HG03103 (cell line): ENCODE results near the gene PDE11A.

Source experiments
- ATAC-seq: cut with Tn5 transposase; IDR thresholded peaks from one replicate; pipeline ENCODE4 v1.9.1; 2021; ENCODE audit warnings: low read depth; ENCODE audit not compliant: unreplicated experiment

The PDE11A gene

DNA sequence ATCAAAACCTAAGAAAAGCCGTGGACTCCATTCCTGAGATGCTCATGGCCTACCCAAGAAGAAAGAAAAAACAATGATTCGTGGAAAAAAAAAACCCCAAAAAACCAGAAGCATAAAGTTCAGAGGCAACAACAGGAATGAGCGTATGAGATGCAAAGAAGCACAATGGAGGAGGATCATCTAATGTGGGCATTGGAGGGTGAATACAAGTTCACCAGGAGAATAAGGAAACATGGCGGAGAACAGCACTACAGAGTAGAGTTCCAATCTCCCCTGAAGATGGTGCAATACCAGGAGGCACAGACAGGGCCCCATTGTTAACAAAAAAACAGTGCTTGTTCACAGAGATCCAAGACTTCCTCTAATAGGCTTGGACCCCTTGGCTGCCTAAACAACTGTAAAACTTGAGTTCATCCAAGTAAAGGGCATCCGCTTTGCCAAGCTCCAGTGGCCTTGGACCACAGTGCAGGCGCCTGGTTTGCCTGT lies 337.2 kb downstream of the PDE11A start:
- ATAC-seq = no peak

DNA sequence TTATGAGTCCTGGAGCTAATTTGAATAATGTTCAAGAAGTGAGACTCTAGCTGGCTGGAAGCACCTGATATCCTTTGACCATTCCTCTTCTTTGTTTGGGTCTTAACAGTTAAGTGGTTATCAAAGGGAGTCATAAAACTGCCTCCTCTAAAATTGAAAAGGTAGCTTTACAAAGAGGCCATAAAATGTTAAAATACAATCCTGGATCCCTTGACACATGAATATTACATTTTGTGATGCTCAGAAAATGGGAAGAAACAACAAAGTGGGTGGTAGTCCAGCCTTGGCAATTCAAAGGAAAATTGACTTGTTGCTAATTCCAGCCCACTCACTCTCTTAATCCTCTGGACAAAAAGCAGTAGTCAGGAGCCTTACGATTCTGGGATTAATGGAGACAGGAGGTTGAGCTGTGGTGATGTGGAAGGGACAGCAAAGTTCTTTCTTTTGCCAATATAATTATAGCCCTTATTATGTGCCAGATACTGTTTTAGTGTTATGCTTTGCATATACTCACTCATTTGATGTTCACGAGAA lies 339.2 kb downstream of the PDE11A start:
- no peak for ATAC-seq

DNA sequence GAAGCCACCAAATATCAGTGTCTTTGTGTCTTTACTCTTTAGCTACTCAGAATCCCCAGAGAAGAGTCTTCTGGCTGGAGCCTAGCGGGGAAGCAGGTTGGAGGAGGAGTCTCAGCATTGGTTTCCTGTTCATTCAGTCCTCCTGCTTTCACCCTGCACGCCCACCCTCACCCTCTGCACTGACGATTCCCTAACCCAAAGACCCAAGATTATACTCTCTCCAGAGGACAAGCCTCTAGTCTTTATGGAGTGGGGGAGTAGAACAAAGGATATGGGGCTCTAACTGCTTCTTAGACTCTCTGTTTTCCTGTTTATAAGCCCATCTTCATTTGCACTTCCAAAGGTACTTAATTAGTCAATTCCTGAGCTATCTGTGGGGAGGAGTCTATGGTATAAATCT lies 341.2 kb downstream of the PDE11A start:
- ATAC-seq = no peak

DNA sequence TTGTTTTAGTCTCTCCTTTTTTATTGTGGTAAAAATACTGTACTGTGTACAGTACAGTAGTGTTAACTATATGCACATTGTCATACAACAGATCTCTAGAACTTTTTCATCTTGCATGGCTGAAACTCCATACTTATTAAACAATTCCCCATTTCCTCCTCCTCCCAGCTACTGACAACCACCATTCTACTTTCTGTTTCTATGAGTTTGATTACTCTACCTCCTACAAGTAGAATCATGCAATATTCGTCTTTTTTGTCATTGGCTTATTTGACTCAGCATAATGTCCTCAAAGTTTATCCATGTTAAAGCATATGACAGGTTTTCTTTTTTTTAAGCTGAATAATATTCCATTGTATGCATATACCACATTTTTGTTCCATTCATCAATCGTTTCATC lies 341.8 kb downstream of the PDE11A start:
- no peak for ATAC-seq

DNA sequence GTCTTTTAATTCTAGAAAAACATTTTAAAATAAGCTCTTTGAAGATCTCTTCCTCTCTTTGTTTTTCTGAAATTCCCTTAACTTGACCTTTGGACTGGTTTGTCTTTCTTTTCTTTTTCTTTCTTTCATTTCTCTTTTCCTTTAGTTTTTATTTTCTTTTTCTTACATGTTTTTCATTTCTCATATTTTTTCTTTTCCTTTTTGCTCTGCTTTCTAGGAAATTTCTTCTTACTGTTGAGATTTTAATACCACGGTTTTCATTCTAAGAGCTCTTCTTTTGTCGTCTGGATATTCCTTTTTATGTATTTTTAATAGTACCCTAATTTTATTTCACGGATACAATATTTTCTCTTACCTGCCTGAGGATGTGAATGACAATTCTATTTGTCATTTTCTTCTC lies 342.2 kb downstream of the PDE11A start:
- ATAC-seq = no peak

DNA sequence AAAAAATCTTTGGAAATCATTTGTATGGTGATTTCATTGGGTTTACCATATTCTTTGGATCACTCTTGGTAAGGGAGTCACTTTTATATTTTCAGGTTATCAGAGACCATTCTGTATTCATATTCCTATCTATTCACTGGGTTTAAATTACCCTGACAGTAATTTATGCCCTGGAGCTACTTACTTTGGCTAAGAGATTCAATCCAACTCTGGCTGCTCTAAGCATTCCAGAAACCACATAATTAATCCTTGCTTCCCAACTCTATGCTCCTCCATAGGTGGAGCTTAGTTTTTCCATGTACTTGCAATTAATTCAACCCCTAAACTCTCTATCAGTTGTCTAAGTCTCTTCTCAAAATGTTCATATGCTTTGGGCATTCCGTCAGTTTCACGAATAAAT lies 343.7 kb downstream of the PDE11A start:
- ATAC-seq = no peak

DNA sequence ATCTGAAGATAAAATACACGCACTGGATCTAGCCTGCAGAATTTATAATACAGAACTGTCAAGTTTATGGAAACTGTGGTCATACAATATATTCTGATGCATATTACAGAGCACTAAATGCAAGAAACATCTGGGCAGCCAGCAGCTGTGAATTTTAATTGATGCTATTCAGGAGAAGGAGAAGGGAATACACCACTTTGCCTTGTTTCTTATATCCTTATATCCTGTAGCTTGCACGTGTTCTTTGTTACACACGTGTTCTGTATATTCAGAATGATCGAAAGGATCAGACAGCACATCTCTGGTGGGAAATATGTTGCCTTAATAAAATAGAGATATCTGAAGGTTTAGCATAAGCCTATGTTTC lies 344.2 kb downstream of the PDE11A start:
- ATAC-seq = no peak

DNA sequence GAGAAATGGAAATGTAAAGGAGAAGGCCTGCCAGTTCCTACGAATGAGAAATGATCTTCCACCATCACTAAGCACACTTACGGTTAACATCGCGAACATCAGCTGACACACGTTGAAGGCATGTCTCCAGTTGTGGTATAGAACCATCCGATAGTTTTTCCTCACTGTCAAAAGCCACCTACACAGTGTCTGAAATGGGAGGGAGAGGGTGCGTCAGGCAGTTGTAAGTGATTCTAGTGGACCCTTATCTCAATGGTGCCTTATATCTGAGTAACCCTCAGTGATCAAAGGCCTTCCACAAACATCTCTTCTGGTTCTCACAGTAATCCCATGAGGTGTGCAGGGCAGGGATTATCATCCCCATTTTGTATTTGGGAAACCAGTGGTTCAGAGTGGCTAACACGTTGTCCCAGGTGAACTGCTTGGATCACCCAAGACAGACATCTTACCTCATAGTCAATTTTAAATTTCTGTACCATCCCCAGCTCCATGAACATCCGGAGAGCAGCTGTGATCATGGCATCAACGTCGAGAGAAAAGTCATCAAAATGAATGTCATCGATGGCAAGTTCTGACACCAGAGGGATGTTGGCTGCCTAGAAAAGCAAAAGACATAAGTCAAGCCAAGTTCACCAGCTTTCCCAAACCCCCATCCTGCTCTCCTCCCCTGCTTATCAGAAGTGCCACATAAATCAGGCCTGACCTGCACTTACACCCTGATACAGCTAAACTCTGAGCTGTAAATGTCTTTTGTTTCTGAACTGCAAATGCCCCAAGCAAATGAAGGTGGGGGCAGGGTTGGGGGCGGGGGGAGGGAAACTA lies 344.8 kb downstream of the PDE11A start:
- ATAC-seq = no peak

DNA sequence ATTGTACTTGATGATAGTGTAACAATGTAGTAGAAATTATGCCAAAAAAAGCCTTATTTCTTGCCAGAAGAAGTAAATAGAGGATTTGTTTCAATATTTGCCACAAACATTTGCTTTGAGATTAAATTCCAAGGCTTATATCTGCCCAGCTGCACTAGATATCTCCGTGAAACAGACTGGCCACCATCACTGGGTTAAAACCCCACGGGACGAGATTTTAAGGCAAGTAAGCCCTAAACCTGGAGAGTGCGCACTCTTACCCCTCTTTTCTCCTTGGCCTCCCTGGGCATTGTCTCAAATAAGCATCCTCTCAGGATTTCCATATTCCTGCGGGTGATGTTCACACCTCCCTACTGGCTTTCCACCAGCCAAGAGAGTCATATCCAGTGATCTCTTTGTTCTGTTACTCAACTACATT lies 345.6 kb downstream of the PDE11A start:
- no peak for ATAC-seq

DNA sequence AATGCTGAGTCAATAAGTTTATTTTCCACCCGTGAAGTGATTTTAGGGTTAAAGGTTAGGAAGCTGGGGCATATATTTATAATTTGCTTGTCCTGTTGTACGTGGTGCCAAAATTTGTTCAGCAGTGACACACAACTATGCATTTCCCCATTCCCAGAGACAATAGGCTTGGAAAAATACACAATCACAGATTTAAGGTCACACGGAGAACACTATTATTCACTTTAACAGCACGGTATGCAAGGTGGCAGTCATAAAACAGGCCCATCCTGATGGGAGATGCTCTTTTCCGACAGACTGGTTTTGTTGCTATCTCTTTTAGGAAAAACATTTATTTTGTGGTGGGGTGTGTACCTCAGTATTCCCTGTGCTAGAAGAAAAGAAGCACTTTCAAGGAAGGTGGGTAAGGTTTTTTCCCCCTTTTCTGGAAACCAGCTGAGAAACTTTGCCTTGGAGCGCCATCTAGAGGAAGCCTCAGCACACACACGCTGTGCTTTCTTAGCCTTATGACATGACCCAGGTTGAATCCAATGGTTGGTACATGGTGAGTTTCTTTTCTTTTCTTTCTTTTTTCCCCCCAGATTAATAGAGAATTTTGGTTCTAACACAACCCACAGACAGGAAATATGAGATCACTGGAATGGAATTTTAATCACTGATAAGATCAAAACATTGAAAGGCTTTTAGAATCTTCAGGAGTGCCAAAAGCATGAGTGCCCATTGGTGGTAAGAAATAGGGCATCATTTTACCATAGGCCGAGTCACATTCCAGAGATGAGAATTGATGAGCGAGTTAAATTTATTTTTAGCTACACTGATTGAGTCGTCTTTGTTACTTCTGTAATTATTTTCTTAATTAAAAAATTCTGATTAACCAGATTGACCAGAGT lies 347.9 kb downstream of the PDE11A start:
- no peak for ATAC-seq

DNA sequence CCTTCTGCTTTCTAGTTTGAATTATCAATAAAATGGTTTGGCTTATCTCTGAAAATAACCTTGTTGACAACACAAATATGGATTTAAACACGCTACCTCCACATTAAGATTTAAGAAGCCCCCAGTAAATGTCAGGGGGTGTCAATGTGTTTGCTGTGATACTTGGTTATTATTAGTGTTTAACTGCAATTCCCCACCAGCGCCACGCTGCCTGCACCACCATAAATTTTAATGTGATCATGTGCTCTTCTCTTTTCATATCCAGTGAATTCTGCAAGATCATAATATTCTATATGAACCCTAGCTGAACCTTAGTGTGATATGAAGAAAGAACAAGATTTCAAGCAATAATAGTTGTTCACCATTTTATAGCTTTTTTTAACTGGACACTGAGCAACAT lies 349.3 kb downstream of the PDE11A start:
- no peak for ATAC-seq

DNA sequence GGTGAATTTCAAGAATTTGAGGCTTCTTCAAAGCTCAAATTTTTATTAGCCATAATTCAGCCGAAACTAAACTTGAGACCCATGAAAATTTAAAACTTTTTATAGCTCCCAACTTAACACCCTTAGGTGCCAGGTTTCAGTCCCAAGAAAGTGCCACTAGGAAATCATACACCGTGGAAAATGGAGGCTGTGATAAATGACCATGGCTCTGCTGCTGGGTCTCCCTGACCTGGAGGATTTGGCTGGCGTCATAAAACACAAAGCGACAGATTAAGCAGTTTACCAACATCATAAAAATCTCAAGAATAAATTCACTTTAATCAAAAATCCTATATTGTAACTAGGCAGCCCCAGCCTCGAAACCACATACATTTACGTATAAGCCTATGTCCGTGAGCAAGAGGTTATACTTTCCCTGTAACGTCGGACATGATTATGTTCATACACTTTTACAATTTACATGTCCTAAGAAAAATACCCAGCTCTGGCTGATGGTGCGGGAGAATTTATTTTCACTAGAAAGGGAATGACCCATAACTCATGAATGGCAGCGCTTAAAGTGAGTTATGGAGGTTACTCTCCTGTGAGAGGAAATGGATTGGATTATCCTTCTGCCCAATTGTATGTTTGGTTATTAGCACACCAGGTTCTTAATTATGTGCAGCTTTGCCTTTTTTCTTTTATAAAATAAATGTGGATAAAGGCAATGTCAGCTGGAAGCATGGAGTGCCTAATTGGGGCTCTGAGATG lies 350.6 kb downstream of the PDE11A start:
- ATAC-seq = no peak

DNA sequence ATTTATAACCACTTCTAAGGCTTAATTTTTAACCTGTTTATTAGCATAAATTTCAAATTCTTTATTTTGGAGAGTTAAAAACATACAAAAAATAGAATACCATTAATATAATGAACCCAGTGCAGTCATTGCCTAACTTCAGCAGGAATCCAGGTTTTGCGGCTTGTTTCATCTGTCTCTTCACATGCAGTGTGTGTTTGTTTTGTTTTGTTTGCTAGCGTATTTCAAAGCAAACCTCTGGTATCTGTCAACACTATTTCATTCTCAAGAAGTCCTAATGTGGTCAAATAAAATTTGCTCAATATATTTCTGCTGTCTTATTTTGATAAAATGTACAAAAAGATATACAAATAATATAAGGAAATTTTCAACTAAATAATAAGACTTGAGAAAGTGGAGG lies 351.5 kb downstream of the PDE11A start:
- ATAC-seq = no peak

DNA sequence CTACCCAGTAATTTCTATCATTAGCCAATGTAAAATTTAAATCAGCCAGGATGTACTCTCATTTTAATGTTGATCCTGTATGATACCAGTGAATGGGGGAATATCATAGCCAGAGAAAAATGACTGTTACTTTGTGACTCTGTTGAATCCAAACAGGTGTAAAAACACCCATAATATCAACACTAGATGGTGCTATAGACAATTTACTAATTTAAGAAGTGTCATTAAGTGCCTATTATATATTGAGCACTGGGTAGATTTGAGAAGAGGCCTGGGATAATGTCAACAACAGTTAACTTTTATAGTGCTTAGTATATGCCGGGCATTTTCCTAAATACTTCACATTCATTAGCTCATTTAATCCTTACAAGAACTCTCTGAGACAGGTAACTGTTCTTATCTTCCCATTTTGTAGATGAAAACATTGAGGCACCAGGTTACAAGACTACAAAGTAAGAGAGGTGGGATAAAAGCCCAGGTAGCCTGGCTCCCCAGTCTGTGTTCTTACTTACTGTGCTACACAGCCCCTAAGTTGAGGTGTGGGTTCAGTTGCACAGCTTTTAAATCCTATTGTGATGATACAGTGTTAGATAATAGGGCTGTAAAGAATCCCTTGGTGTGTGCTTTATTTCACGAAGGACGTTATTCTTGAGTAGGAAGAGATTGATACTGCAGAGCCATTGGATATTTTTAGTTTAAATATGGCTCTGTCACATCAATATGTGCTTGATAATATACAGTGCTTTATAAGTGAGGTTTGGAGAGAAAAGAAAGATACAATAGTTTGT lies 354.6 kb downstream of the PDE11A start:
- no peak for ATAC-seq

DNA sequence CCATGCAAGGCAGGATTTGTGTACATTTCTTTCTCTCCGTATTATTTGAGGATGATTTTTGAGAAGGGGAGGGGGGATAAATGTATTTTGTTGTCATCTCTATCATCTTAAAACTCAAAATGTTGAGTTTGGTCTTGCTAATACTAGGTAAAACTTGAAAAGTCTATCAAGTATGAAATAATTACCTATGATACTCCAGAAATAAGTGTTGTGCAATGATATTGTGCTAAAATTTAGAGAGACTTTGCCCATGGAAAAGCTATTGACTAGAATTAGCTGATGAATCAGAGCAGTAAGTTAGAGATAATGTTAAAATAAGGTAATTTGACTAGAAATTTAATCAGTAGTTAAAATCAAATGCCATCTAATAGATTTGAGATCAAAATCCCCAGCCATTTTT lies 356.1 kb downstream of the PDE11A start:
- no peak for ATAC-seq

DNA sequence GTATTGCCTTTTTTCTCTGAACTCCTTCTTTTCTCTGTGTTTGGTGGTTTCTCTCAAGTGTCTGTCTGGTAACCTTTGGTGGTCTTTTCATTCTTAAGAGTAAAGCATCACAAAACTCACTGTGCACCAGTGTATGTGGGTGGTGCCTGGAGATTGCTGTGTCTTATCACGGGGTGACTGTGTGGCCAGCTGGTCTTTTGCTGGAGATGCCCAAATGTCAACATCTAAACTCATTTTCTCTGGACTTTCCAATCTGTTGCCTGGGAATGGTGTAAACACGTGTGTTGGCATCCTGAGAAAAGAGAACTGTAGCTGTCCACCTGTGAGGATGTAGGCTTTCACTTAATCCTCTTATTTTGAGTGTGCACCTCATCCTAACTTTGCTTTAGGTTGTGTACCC lies 356.8 kb downstream of the PDE11A start:
- ATAC-seq = no peak

DNA sequence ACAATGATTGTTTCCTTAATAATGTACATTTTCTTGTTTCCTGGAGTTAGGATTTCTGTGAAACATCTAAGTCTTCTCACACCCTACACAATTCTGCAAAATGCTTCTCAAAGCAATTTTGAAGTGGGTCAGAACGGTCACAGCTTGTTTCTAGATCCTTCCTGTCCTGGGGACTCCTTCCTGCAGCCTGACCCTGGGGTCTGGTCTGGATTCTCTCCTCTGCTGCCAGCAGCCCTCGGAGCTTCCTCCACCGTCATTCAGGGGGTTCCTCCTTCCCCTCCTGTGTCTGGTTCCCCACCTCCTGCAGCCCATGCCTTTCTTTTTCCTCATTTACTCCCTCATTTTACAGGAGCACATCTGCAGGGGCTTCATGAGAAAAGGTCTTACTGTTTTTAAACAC lies 357.9 kb downstream of the PDE11A start:
- no peak for ATAC-seq

DNA sequence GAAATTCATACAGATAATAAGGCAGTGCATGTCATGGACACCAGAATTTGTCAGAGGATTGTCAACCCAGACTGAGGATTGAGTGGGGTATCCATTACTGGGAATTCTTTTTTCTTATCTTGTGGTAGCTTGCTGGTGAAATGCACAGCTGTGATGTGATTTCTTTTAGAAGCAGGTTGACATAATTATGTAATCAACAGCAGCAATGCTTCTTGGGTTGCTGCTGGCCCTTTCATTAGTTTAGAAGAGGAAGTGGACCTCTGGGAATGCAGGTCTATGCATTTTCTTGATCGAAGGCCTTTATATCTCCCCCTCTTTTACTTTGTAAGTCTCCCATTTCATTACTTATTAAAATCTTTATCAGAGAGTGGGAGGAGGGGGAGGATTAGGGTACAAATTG lies 360.1 kb downstream of the PDE11A start:
- ATAC-seq = no peak

DNA sequence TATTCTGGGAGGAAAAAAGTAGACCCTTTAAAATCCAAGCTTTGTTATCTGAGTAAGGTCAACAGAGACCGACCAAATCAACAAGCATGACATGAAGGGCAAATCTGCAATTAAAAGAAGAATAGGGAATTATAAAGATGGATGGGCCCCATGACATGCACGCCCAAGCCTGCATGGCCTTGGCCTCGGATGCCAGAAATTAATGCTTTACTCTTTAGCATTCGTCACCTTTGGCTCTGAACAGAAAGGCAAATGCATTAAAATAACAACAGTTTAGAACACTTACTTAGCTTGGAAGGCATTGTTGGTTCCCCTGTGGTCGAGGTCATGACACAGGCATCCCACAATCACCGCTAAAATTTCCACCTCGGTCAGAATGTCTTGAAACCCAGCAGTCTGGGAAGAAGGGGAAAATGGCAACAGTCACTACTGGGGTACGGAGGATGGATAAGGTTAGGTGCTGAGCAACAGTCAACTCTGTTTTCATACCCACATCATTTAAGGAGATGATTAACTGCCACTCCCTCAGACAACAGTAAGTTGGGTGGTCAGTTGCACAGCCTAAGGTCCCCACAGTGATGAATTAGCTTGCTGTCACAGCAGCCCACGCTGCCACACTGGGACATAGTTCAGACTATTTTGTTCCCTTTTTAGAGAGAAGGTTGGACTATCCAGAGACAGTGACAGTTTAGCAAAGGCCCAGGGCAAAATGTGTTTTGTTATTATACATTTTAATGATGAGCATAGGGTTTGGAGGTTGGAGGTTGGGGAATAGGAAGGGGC lies 360.9 kb downstream of the PDE11A start:
- no peak for ATAC-seq
